HCT116 (cell line): ENCODE results near the gene TMPRSS11A. TPM values are rescaled to one million over a fixed set of nuclear protein-coding genes. Genes with fewer than 3 reads are reported as not detected.

Experiments used
- ATAC-seq: fragments of 200-7000 bp; cut with Tn5 transposase; 2 replicates; pipeline ENCODE4 v1.9.1; 2020; ENCODE audit warnings: mild to moderate bottlenecking, moderate library complexity
- BruUV-seq: library from RNA; stranded (reverse); fragments of 400-500 nt; replicated peaks from 2 replicates; lab custom pipeline; 2021; lab: Mats Ljungman, UMichigan
- CTCF ChIA-PET: fragments of 300-600 bp; sonication (Branson Sonifier 250); formaldehyde crosslinking; loops from one replicate; lab custom pipeline; 2021; ENCODE audit warnings: antibody characterized with exemption; lab: Charles Lee
- POLR2A ChIA-PET: fragments of 300-600, 350-600 bp; sonication (Branson Sonifier 250); formaldehyde crosslinking; loops from one replicate; lab custom pipeline; 2021; ENCODE audit warnings: antibody characterized with exemption; lab: Charles Lee
- RAD21 ChIA-PET, 2 experiments: fragments of 300-600 bp; sonication (Branson Sonifier 250); formaldehyde crosslinking; loops; one replicate each; lab custom pipeline; 2023; ENCODE audit warnings: low total read pairs in 2 of 2; ENCODE audit not compliant: uncharacterized antibody in 2 of 2, unreplicated experiment in 2 of 2, low non-redundant PET in 1 of 2; lab: Charles Lee
- DNase-seq: peaks from one replicate; pipeline ENCODE4 v3.0.0-alpha.2; 2010; ENCODE audit warnings: low read depth, low spot score
- H2AFZ ChIP-seq: fragments of 200-600 bp; shearing (Covaris generic), sonication (generic); 2 replicates; pipeline ENCODE4 v1.6.1; 2017; ENCODE audit warnings: low read depth, mixed run types, mixed read lengths, antibody characterized with exemption, low read length; ENCODE audit not compliant: poor library complexity, severe bottlenecking
- H3K27ac ChIP-seq: 2 replicates; pipeline ENCODE4 v1.5.1; 2012; ENCODE audit warnings: low read depth, low read length
- H3K27me3 ChIP-seq: fragments of 200-600 bp; sonication (generic); 2 replicates; pipeline ENCODE4 v1.6.1; 2016; ENCODE audit warnings: mixed run types, low read length, mixed read lengths; ENCODE audit not compliant: insufficient read depth
- H3K36me3 ChIP-seq, 2 experiments: fragments of 200-500 bp in 1 of 2; fragments of 200-600 bp in 1 of 2; sonication (Bioruptor generic) in 1 of 2; sonication (generic) in 1 of 2; 2 replicates each; pipeline versions ENCODE4 v1.5.1 to v1.6.1; 2014 to 2016; ENCODE audit warnings: low read length in 2 of 2, inconsistent platforms in 1 of 2, mixed read lengths in 1 of 2, mixed run types in 1 of 2; ENCODE audit not compliant: insufficient read depth in 2 of 2, control insufficient read depth in 1 of 2
- H3K4me1 ChIP-seq, 2 experiments: fragments of 200-600 bp in 1 of 2; sonication (generic) in 1 of 2; 2 replicates each; pipeline versions ENCODE4 v1.5.1 to v1.6.1; 2012 to 2017; ENCODE audit warnings: low read length in 2 of 2, inconsistent platforms in 1 of 2, mild to moderate bottlenecking in 1 of 2, mixed read lengths in 1 of 2, mixed run types in 1 of 2, moderate library complexity in 1 of 2; ENCODE audit not compliant: insufficient read depth in 2 of 2, control insufficient read depth in 1 of 2
- H3K4me2 ChIP-seq: fragments of 200-600 bp; sonication (generic); 2 replicates; pipeline ENCODE4 v1.6.1; 2017; ENCODE audit warnings: mixed run types, low read length, mixed read lengths
- H3K4me3 ChIP-seq, 2 experiments: fragments of 200-600 bp in 1 of 2; sonication (generic) in 1 of 2; replicated peaks in 1 of 2; 2 replicates each; pipeline ENCODE4 v1.5.1; 2011 to 2016; ENCODE audit warnings: low read length in 2 of 2, control low read depth in 1 of 2, low read depth in 1 of 2, mild to moderate bottlenecking in 1 of 2, mixed read lengths in 1 of 2, mixed run types in 1 of 2
- H3K79me2 ChIP-seq: fragments of 200-600 bp; sonication (generic); 2 replicates; pipeline ENCODE4 v1.6.1; 2017; ENCODE audit warnings: mild to moderate bottlenecking, mixed run types, low read length, moderate library complexity, mixed read lengths; ENCODE audit not compliant: insufficient read depth
- H3K9ac ChIP-seq: fragments of 200-600 bp; sonication (generic); 2 replicates; pipeline ENCODE4 v1.6.1; 2016; ENCODE audit warnings: low read length, mixed read lengths
- H3K9me2 ChIP-seq: fragments of 200-600 bp; sonication (generic), shearing (Covaris generic); 2 replicates; pipeline ENCODE4 v1.6.1; 2017; ENCODE audit warnings: mixed run types, mild to moderate bottlenecking, moderate library complexity; ENCODE audit not compliant: insufficient read depth
- H3K9me3 ChIP-seq, 2 experiments: fragments of 200-500 bp in 1 of 2; fragments of 200-600 bp in 1 of 2; sonication (Bioruptor generic) in 1 of 2; sonication (generic) in 1 of 2; 2 replicates each; pipeline ENCODE4 v1.6.1; 2014 to 2017; ENCODE audit warnings: low read length in 2 of 2, mixed read lengths in 2 of 2, inconsistent platforms in 1 of 2, low read depth in 1 of 2, mild to moderate bottlenecking in 1 of 2, mixed run types in 1 of 2, moderate library complexity in 1 of 2; ENCODE audit not compliant: control insufficient read depth in 1 of 2, insufficient read depth in 1 of 2
- H4K20me1 ChIP-seq: fragments of 200-600 bp; sonication (generic), shearing (Covaris generic); 2 replicates; pipeline ENCODE4 v1.6.1; 2017; ENCODE audit warnings: mixed run types, mild to moderate bottlenecking, moderate library complexity; ENCODE audit not compliant: insufficient read depth
- ELF1 ChIP-seq: IDR thresholded peaks from 2 replicates; pipeline ENCODE4 v1.6.1; 2012; ENCODE audit warnings: low read depth, borderline replicate concordance
- EZH2phosphoT487 ChIP-seq: fragments of 200-600 bp; IDR thresholded peaks from 2 replicates; pipeline ENCODE4 v1.6.1; 2018; ENCODE audit warnings: antibody characterized with exemption, borderline replicate concordance
- FOSL1 ChIP-seq: IDR thresholded peaks from 2 replicates; pipeline ENCODE4 v1.6.1; 2012; ENCODE audit warnings: low read depth
- JUND ChIP-seq: IDR thresholded peaks from 2 replicates; pipeline ENCODE4 v1.6.1; 2012
- POLR2AphosphoS5 ChIP-seq: IDR thresholded peaks from 2 replicates; pipeline ENCODE4 v1.6.1; 2011; ENCODE audit warnings: mild to moderate bottlenecking, low read depth, low read length, moderate library complexity
- RAD21 ChIP-seq: IDR thresholded peaks from 2 replicates; pipeline ENCODE4 v1.6.1; 2012; ENCODE audit warnings: low read depth, mild to moderate bottlenecking
- SIN3A ChIP-seq: IDR thresholded peaks from 2 replicates; pipeline ENCODE4 v1.6.1; 2012; ENCODE audit warnings: low read depth
- SP1 ChIP-seq: IDR thresholded peaks from 2 replicates; pipeline ENCODE4 v1.6.1; 2012; ENCODE audit warnings: low read depth
- SRF ChIP-seq: IDR thresholded peaks from 2 replicates; pipeline ENCODE4 v1.6.1; 2012; ENCODE audit warnings: low read depth
- TCF7L2 ChIP-seq: IDR thresholded peaks from 2 replicates; pipeline ENCODE4 v1.7.0; 2011; ENCODE audit warnings: borderline replicate concordance, inconsistent platforms; ENCODE audit not compliant: insufficient read depth, insufficient read length; ENCODE audit errors: extremely low read depth
- YY1 ChIP-seq: IDR thresholded peaks from 2 replicates; pipeline ENCODE4 v1.6.1; 2011; ENCODE audit warnings: low read length, low read depth, moderate library complexity, mild to moderate bottlenecking; ENCODE audit not compliant: insufficient replicate concordance; ENCODE audit errors: extremely low read depth
- ZNF274 ChIP-seq: fragments of 200-500 bp; sonication (Bioruptor generic); IDR thresholded peaks from 2 replicates; pipeline ENCODE4 v1.6.1; 2014; ENCODE audit warnings: mild to moderate bottlenecking, low read depth, low read length, inconsistent platforms
- intact Hi-C: fragments of 100-400 bp; cut with micrococcal nuclease; formaldehyde crosslinking; loops from 2 replicates; pipeline ENCODE4 v1.10.0; 2022
- total RNA-seq: library from RNA; stranded (reverse); gene quantifications from one replicate; pipeline ENCODE4 v1.2.1, GENCODE V29; 2021; ENCODE audit not compliant: unreplicated experiment
- TF ChIP-seq, protein P1 (sequence below): IDR thresholded peaks from 2 replicates; pipeline ENCODE4 v1.6.1; 2012
- TF ChIP-seq, protein P2 (sequence below): IDR thresholded peaks from 2 replicates; pipeline ENCODE4 v1.6.1; 2011; ENCODE audit warnings: mild to moderate bottlenecking, low read length, moderate library complexity; ENCODE audit not compliant: insufficient replicate concordance; ENCODE audit errors: extremely low read depth
- TF ChIP-seq, protein P3 (sequence below): IDR thresholded peaks from 2 replicates; pipeline ENCODE4 v1.6.1; 2012; ENCODE audit warnings: low read depth
- TF ChIP-seq, protein P4 (sequence below), 3 experiments: fragments of 200-600 bp in 1 of 3; sonication (generic) in 1 of 3; IDR thresholded peaks in 2 of 3; conservative IDR thresholded peaks in 1 of 3; 2 replicates each; pipeline ENCODE4 v1.5.1; 2012 to 2017; ENCODE audit warnings: low read depth in 2 of 3, low read length in 2 of 3, antibody characterized with exemption in 1 of 3, borderline replicate concordance in 1 of 3, control low read depth in 1 of 3, mild to moderate bottlenecking in 1 of 3, mixed read lengths in 1 of 3, mixed run types in 1 of 3, moderate library complexity in 1 of 3; ENCODE audit not compliant: insufficient read depth in 1 of 3

Gene TMPRSS11A
- total RNA-seq, 1 experiment from 2014 or later: not detected

- H2AFZ ChIP-seq: no peak overlapping the region
- RAD21 ChIA-PET: no interaction called here
- no peak overlapping the region for H3K4me2 ChIP-seq
- POLR2A ChIA-PET: no interaction called here
- H3K79me2 ChIP-seq: no peaks in the 10 kb centered on the region
- no peaks in the 10 kb centered on the region for H3K4me1 ChIP-seq
- BruUV-seq: no TSS peak
- no peaks in the 10 kb centered on the region for H3K9me3 ChIP-seq
- no peak overlapping the region for H3K4me3 ChIP-seq
- H3K9me2 ChIP-seq: no peaks in the 10 kb centered on the region
- H4K20me1 ChIP-seq: no peaks in the 10 kb centered on the region
- no peaks in the 10 kb centered on the region for H3K36me3 ChIP-seq
- no peak overlapping the region for H3K27ac ChIP-seq
- DNase-seq (no peak), ATAC-seq (no peak)
- H3K27me3 ChIP-seq: no peaks in the 10 kb centered on the region
- intact Hi-C loops: no loop called here
- TF ChIP-seq, protein P1, sequence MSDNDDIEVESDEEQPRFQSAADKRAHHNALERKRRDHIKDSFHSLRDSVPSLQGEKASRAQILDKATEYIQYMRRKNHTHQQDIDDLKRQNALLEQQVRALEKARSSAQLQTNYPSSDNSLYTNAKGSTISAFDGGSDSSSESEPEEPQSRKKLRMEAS: no peak
- TF ChIP-seq JUND (no peak), YY1 (no peak), POLR2AphosphoS5 (no peak), SP1 (no peak), SIN3A (no peak), ZNF274 (no peak), RAD21 (no peak), SRF (no peak), EZH2phosphoT487 (no peak), TCF7L2 (no peak), ELF1 (no peak), FOSL1 (no peak)
- TF ChIP-seq, protein P2, sequence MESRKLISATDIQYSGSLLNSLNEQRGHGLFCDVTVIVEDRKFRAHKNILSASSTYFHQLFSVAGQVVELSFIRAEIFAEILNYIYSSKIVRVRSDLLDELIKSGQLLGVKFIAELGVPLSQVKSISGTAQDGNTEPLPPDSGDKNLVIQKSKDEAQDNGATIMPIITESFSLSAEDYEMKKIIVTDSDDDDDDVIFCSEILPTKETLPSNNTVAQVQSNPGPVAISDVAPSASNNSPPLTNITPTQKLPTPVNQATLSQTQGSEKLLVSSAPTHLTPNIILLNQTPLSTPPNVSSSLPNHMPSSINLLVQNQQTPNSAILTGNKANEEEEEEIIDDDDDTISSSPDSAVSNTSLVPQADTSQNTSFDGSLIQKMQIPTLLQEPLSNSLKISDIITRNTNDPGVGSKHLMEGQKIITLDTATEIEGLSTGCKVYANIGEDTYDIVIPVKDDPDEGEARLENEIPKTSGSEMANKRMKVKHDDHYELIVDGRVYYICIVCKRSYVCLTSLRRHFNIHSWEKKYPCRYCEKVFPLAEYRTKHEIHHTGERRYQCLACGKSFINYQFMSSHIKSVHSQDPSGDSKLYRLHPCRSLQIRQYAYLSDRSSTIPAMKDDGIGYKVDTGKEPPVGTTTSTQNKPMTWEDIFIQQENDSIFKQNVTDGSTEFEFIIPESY: no peak
- TF ChIP-seq, protein P3, sequence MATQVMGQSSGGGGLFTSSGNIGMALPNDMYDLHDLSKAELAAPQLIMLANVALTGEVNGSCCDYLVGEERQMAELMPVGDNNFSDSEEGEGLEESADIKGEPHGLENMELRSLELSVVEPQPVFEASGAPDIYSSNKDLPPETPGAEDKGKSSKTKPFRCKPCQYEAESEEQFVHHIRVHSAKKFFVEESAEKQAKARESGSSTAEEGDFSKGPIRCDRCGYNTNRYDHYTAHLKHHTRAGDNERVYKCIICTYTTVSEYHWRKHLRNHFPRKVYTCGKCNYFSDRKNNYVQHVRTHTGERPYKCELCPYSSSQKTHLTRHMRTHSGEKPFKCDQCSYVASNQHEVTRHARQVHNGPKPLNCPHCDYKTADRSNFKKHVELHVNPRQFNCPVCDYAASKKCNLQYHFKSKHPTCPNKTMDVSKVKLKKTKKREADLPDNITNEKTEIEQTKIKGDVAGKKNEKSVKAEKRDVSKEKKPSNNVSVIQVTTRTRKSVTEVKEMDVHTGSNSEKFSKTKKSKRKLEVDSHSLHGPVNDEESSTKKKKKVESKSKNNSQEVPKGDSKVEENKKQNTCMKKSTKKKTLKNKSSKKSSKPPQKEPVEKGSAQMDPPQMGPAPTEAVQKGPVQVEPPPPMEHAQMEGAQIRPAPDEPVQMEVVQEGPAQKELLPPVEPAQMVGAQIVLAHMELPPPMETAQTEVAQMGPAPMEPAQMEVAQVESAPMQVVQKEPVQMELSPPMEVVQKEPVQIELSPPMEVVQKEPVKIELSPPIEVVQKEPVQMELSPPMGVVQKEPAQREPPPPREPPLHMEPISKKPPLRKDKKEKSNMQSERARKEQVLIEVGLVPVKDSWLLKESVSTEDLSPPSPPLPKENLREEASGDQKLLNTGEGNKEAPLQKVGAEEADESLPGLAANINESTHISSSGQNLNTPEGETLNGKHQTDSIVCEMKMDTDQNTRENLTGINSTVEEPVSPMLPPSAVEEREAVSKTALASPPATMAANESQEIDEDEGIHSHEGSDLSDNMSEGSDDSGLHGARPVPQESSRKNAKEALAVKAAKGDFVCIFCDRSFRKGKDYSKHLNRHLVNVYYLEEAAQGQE: no peak
- TF ChIP-seq, protein P4, sequence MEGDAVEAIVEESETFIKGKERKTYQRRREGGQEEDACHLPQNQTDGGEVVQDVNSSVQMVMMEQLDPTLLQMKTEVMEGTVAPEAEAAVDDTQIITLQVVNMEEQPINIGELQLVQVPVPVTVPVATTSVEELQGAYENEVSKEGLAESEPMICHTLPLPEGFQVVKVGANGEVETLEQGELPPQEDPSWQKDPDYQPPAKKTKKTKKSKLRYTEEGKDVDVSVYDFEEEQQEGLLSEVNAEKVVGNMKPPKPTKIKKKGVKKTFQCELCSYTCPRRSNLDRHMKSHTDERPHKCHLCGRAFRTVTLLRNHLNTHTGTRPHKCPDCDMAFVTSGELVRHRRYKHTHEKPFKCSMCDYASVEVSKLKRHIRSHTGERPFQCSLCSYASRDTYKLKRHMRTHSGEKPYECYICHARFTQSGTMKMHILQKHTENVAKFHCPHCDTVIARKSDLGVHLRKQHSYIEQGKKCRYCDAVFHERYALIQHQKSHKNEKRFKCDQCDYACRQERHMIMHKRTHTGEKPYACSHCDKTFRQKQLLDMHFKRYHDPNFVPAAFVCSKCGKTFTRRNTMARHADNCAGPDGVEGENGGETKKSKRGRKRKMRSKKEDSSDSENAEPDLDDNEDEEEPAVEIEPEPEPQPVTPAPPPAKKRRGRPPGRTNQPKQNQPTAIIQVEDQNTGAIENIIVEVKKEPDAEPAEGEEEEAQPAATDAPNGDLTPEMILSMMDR (IDR thresholded peaks at IDR 0.05 in 2 of 3, conservative IDR thresholded peaks at IDR 0.05 in 1 of 3; ENCODE audit: borderline replicate concordance in 1 of 3, insufficient read depth in 1 of 3, low read depth in 2 of 3, low read length in 2 of 3): no peak
- H3K9ac ChIP-seq: no peak overlapping the region
- CTCF ChIA-PET: no interaction called here
Measured at GRCh38 chr4:67877086-67877485, 86.2 kb downstream of the TMPRSS11A start.
